K562 (cell line): ENCODE data around the gene PHF20. TPM values are rescaled to one million over a fixed set of nuclear protein-coding genes. Genes with fewer than 3 reads are reported as not detected.

Source experiments
- BRD4 ChIP-seq: fragments of 200-600 bp; sonication (generic); IDR thresholded peaks from 2 replicates; pipeline ENCODE4 v1.6.1; 2017; ENCODE audit warnings: inconsistent platforms
- LCOR ChIP-seq: sonication (generic); formaldehyde crosslinking; IDR thresholded peaks from 2 replicates; pipeline ENCODE4 v1.8.0; 2022; ENCODE audit warnings: mild to moderate bottlenecking, missing genetic modification reagents
- NKRF ChIP-seq: fragments of 450-650 bp; IDR thresholded peaks from 2 replicates; pipeline ENCODE4 v1.6.1; 2016; ENCODE audit warnings: borderline replicate concordance
- PBX2 ChIP-seq, 2 experiments: IDR thresholded peaks in 1 of 2; conservative IDR thresholded peaks in 1 of 2; 2 replicates each; pipeline ENCODE4 v1.6.1; 2016; ENCODE audit warnings: low read depth in 2 of 2, mild to moderate bottlenecking in 1 of 2, missing compliant biosample characterization in 1 of 2, missing genetic modification characterization in 1 of 2, moderate library complexity in 1 of 2
- PKNOX1 ChIP-seq: fragments of 450-650 bp; IDR thresholded peaks from 2 replicates; pipeline ENCODE4 v1.6.1; 2016
- PRMT5 ChIP-seq: sonication (generic); formaldehyde crosslinking; IDR thresholded peaks from 2 replicates; pipeline ENCODE4 v1.5.0; 2020; ENCODE audit warnings: missing genetic modification reagents
- PTTG1 ChIP-seq: fragments of 450-650 bp; IDR thresholded peaks from 2 replicates; pipeline ENCODE4 v1.6.1; 2016; ENCODE audit warnings: low read depth, mild to moderate bottlenecking, missing genetic modification characterization, missing compliant biosample characterization
- RBM22 ChIP-seq: fragments of 200-400 bp; formaldehyde crosslinking; IDR thresholded peaks from 2 replicates; pipeline ENCODE4 v1.6.1; 2018; ENCODE audit warnings: low read length, low read depth; ENCODE audit not compliant: poor library complexity, severe bottlenecking
- TSHZ1 ChIP-seq: fragments of 250-450 bp; sonication (Bioruptor Pico); IDR thresholded peaks from 2 replicates; pipeline ENCODE4 v1.4.0; 2020; ENCODE audit warnings: mild to moderate bottlenecking, moderate library complexity
- UBTF ChIP-seq, 2 experiments: IDR thresholded peaks; 2 replicates each; pipeline ENCODE4 v1.6.1; 2012; ENCODE audit warnings: improper control_type of control experiment in 2 of 2, low read depth in 2 of 2, low read length in 2 of 2, borderline replicate concordance in 1 of 2
- ZBTB9 ChIP-seq: fragments of 450-650 bp; formaldehyde crosslinking; IDR thresholded peaks from 2 replicates; pipeline ENCODE4 v1.4.0; 2020; ENCODE audit warnings: mild to moderate bottlenecking, moderate library complexity
- polyA plus RNA-seq, 8 experiments: library from polyadenylated mRNA; depleted of rRNA in 4 of 8; stranded (reverse) in 5 of 8; unstranded in 3 of 8; fragments of >200 nt; fragmentation: Nextera tagmentation in 2 of 8; fragmentation: Illumina TruSeq in 1 of 8; extraction: Ambion mirVana in 2 of 8; extraction: Trizol in 1 of 8; gene quantifications; 2 replicates each; pipeline versions ENCODE4 v1.2.1 to v1.2.3, GENCODE V29; 2011 to 2014; ENCODE audit warnings: inconsistent platforms in 1 of 8, missing spikeins in 1 of 8
- total RNA-seq, 7 experiments: library from RNA; depleted of rRNA in 6 of 7; stranded (reverse); fragments of >200 nt in 6 of 7; fragmentation: Illumina TruSeq in 2 of 7; extraction: Trizol in 2 of 7; gene quantifications; 2 replicates each; pipeline versions ENCODE4 v1.2.1 to v1.2.3, GENCODE V29; 2011 to 2021; ENCODE audit warnings: low replicate concordance in 1 of 7

Gene PHF20
- total and polyA plus RNA-seq, 9 of the 15 experiments (the other 6 are each of a cell fraction or from before 2014, with no cell fraction given), result 49.9 to 196 (median 70.7) TPM

- TF ChIP-seq PKNOX1 (no peak), LCOR (CRISPR knock-in tag) (no peak), ZBTB9 (CRISPR knock-in tag) (0 out of 2 replicates have a peak, but pooled peaks have one; percentile 9), PBX2 (CRISPR knock-in tag; IDR thresholded peaks at IDR 0.05; ENCODE audit: low read depth) (0 out of 2 replicates have a peak, but pooled peaks have one; percentile 2), PBX2 (tag; conservative IDR thresholded peaks at IDR 0.05; ENCODE audit: low read depth) (no peak), RBM22 (peak; percentile 48), NKRF (peak; percentile 54; the same call in 1 of the 2 replicates), BRD4 (peak; percentile 43; the same call in 1 of the 2 replicates), TSHZ1 (no peak), UBTF (IDR thresholded peaks at IDR 0.05; ENCODE audit: borderline replicate concordance in 1 of 2, low read depth in 2 of 2, low read length in 2 of 2) (peak; percentile 66 to 76; a peak in 2 of 4 replicates), PRMT5 (CRISPR knock-in tag) (peak; percentile 65; the same call in 1 of the 2 replicates), PTTG1 (no peak)
Observed at GRCh38 chr20:35953387-35954199, 181.8 kb downstream of the PHF20 start (continued).
